Gastrocnemius medialis (tissue), 4 donors: ENCODE results near the gene STRN3. TPM values are rescaled to one million over a fixed set of nuclear protein-coding genes. Genes with fewer than 3 reads are reported as not detected.

ENCODE experiments used
- ATAC-seq, 2 donors: fragments of 150-250 bp; one replicate each; pipeline ENCODE4 v1.9.1; 2016
- DNase-seq, 2 donors: peaks; one replicate each; pipeline ENCODE4 v3.0.0-alpha.2; 2019
- H3K27ac ChIP-seq, 4 donors: fragments of 200-600 bp; sonication (generic); 1 replicate in 1 of 4; 2 replicates in 3 of 4; pipeline ENCODE4 v1.5.1; 2016 to 2018; ENCODE audit warnings: mild to moderate bottlenecking in 2 of 4, moderate library complexity in 1 of 4
- H3K27me3 ChIP-seq, 3 donors: fragments of 200-600 bp; sonication (generic) in 2 of 3; 1 replicate in 1 of 3; 2 replicates in 2 of 3; pipeline versions ENCODE4 v1.5.1 to v1.6.0; 2016 to 2019; ENCODE audit warnings: mild to moderate bottlenecking in 1 of 3, moderate library complexity in 1 of 3
- H3K36me3 ChIP-seq, 2 donors: fragments of 200-600 bp; sonication (generic) in 1 of 2; one replicate each; pipeline ENCODE4 v1.5.1; 2017 to 2018
- H3K4me1 ChIP-seq, 2 donors: fragments of 200-600 bp; sonication (generic) in 1 of 2; one replicate each; pipeline ENCODE4 v1.5.1; 2016 to 2017; ENCODE audit warnings: mild to moderate bottlenecking in 2 of 2
- H3K4me3 ChIP-seq, 4 donors: fragments of 200-600 bp; sonication (generic) in 3 of 4; 1 replicate in 1 of 4; 2 replicates in 3 of 4; pipeline ENCODE4 v1.5.1; 2016 to 2019; ENCODE audit warnings: mild to moderate bottlenecking in 2 of 4
- H3K9me3 ChIP-seq, 3 donors: fragments of 200-600 bp; sonication (generic) in 2 of 3; 1 replicate in 1 of 3; 2 replicates in 2 of 3; pipeline ENCODE4 v1.5.1; 2016 to 2019
- POLR2A ChIP-seq, 2 donors: fragments of 450-650 bp; IDR thresholded peaks; one replicate each; pipeline ENCODE4 v1.6.1; 2017; ENCODE audit warnings: antibody characterized with exemption in 2 of 2, mild to moderate bottlenecking in 2 of 2, moderate library complexity in 2 of 2
- in situ Hi-C, 4 donors: fragments of 200-750 bp; cut with MboI; loops; one replicate each; pipeline versions ENCODE4 v1.15.0 to v1.8.0; 2017; ENCODE audit warnings: low sequenced_read_pairs in 4 of 4
- intact Hi-C: fragments of 100-400 bp; cut with DNase I; formaldehyde crosslinking; loops from one replicate; pipeline ENCODE4 v1.15.1; 2023; ENCODE audit warnings: low total_unique reads
- total RNA-seq, 4 donors: library from RNA; depleted of rRNA; stranded (reverse); fragments of >200 nt; gene quantifications; one replicate each; pipeline versions ENCODE4 v1.1.0 to v1.2.3, GENCODE V29; 2016
- TF ChIP-seq, protein P1 (sequence below), 5 experiments: fragments of 450-650 bp in 3 of 5; fragments of 200-600 bp in 2 of 5; sonication (generic) in 2 of 5; IDR thresholded peaks in 4 of 5; conservative IDR thresholded peaks in 1 of 5; 1 replicate in 4 of 5; 2 replicates in 1 of 5; pipeline ENCODE4 v1.5.1; 2016 to 2019; ENCODE audit warnings: antibody characterized with exemption in 5 of 5, mild to moderate bottlenecking in 3 of 5, moderate library complexity in 3 of 5

Gene STRN3
- total RNA-seq, 4 donors from 2014 or later = 57.7 to 98.7 (median 77.9) TPM

DNA sequence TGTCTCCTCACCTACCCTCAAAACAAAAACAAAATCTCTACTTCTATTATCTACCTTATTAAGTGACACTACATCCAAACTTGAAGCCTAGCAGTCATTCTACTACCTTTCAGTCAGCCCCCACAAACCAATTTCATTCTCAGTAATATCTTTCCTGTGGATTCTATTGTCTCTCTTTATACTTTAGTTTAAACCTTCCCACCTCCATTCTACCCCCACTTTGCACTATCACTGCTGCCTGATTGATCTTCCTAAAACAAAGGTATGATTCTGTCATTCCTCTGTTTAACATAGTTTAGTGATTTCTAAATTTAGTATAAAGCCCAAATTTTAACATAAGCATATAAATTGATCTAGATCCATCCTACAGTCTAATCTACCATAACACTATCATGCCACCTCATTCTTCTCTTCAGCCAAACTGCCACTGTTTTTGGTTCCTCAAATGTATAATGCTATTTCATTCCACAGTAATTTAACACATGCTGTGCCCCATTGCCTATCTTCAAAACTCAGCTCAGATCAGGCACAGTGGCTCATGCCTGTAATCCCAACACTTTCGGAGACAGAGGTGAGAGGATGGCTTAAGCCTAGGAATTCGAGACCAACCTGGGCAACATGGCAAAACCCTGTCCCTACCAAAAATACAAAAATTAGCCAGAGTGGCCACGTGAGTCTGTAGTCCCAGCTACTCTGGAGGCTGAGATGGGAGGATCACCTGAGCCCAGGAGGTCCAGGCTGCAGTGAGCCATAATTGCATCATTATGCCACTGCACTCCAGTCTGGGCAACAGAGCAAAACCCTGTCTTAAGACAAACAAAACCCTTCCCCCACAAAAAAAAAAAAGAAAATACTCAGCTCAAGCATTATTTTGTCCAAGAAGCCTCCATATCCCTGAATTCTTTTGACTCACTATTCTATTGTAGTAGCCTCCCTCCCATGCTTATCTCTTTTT, 3.1 kb upstream of the STRN3 start:
- peaks cover 9 to 10% of the 10 kb centered on the region in 2 donors for H3K4me1 ChIP-seq
- no peak for DNase-seq
- no peak overlapping the region for H3K4me3 ChIP-seq
- intact Hi-C loops (loop anchor here (10.0 kb wide), 1 partner anchor 1176 kb away; the partner anchor contains the start of genes RNU6-7 and RNU6-8), in situ Hi-C loops (no loop called here)
- no peak for TF ChIP-seq POLR2A (IDR thresholded peaks at IDR 0.05)
- TF ChIP-seq, protein P1, sequence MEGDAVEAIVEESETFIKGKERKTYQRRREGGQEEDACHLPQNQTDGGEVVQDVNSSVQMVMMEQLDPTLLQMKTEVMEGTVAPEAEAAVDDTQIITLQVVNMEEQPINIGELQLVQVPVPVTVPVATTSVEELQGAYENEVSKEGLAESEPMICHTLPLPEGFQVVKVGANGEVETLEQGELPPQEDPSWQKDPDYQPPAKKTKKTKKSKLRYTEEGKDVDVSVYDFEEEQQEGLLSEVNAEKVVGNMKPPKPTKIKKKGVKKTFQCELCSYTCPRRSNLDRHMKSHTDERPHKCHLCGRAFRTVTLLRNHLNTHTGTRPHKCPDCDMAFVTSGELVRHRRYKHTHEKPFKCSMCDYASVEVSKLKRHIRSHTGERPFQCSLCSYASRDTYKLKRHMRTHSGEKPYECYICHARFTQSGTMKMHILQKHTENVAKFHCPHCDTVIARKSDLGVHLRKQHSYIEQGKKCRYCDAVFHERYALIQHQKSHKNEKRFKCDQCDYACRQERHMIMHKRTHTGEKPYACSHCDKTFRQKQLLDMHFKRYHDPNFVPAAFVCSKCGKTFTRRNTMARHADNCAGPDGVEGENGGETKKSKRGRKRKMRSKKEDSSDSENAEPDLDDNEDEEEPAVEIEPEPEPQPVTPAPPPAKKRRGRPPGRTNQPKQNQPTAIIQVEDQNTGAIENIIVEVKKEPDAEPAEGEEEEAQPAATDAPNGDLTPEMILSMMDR (IDR thresholded peaks at IDR 0.05 in 4 of 5, conservative IDR thresholded peaks at IDR 0.05 in 1 of 5) = no peak
- no peaks in the 10 kb centered on the region for H3K9me3 ChIP-seq
- no peaks in the 10 kb centered on the region for H3K27me3 ChIP-seq
- H3K27ac ChIP-seq = no peak overlapping the region
- no peak for ATAC-seq
- no peaks in the 10 kb centered on the region for H3K36me3 ChIP-seq

DNA sequence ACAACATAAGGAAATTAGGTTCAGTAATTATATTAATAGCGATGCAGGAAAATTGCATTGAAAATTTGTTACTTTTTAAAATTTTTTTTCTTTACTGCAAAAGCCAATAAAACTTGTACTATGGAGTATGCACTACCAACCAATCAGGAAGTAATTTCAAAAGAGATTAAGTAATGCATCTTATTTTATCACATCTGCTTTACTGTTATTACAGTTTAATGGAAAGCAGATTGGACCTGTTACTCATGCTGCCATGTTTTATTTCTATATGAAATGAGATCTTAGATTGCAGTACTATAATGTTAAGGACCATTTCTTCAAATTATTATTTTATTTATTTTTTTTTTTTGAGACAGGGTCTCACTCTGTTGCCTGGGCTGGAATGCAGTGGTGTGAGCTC, 1.7 kb upstream of the STRN3 start:
- intact Hi-C loops = loop anchor here (2.0 to 10.0 kb wide), 4 partner anchors 35 to 1177 kb away; partner anchors contain the start of genes RNU6-7 and RNU6-8
- no peaks in the 10 kb centered on the region for H3K9me3 ChIP-seq
- DNase-seq = no peak
- in situ Hi-C loops = no loop called here
- H3K27ac ChIP-seq = no peak overlapping the region
- H3K36me3 ChIP-seq = no peaks in the 10 kb centered on the region
- peaks cover 23 to 24% of the 10 kb centered on the region in 2 donors for H3K4me1 ChIP-seq
- no peaks in the 10 kb centered on the region for H3K27me3 ChIP-seq
- peak overlapping the region in 1 of 4 donors; percentile 90 for H3K4me3 ChIP-seq
- TF ChIP-seq, protein P1 (IDR thresholded peaks at IDR 0.05 in 4 of 5, conservative IDR thresholded peaks at IDR 0.05 in 1 of 5) = no peak
- TF ChIP-seq POLR2A (IDR thresholded peaks at IDR 0.05) = no peak
- no peak for ATAC-seq

DNA sequence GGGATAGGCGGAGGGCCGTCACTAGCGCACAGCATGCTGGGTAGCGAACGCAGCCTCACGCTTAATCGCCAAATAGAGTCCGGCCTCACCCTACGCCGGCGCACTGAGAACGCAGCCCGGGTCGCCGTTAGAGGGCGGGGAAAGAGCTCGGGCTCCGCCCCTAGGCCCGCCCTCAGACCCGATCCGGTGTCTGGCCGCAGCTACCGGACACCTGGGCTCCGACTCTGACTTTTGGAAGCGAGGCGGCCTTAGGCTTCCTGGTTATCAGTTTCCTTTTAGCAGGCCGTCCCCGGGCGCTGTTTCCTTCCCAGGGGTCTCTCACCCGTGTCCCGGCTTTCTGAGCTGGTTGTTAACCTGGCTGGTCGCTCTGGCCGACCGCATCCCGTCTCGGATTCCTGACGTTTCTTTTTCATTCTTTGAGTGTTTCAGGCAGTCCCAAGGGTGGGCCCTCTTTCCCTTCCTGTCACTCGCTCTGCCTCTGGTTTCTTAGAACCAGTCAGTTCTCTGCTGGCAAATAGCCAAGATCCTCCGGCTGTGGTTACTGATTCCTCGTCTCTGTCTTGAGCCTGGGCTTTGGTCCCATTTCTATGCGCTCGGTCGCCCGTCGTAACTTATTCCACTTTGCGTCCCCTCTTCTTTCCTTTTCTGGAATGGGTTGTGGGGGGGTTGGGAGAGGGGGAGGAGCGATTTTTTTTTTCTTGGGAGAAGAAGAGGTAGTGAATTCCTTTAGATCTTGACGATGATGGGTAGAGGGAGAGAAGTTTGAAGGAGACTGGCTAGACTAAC, 464 bp upstream of the STRN3 start:
- ATAC-seq (peak; percentile 86 to 94), DNase-seq (peak; percentile 96 to 98)
- peak; percentile 58 to 85 for TF ChIP-seq POLR2A (IDR thresholded peaks at IDR 0.05)
- TF ChIP-seq, protein P1 (IDR thresholded peaks at IDR 0.05 in 4 of 5, conservative IDR thresholded peaks at IDR 0.05 in 1 of 5) = peak in 2 of 5 experiments; percentile 6 to 9
- H3K4me1 ChIP-seq = peaks cover 28 to 29% of the 10 kb centered on the region in 2 donors
- in situ Hi-C loops = no loop called here
- no peaks in the 10 kb centered on the region for H3K27me3 ChIP-seq
- no peaks in the 10 kb centered on the region for H3K9me3 ChIP-seq
- intact Hi-C loops = loop anchor here (1.0 to 10.0 kb wide), 5 partner anchors 34 to 1178 kb away; partner anchors contain the start of genes HECTD1, RNU6-7 and RNU6-8
- no peaks in the 10 kb centered on the region for H3K36me3 ChIP-seq
- H3K4me3 ChIP-seq = peak overlapping the region; percentile 68 to 95 (median 90)
- peak overlapping the region; percentile 95 to 100 (median 100) for H3K27ac ChIP-seq

- H3K27me3 ChIP-seq = no peaks in the 10 kb centered on the region
- in situ Hi-C loops = no loop called here
- ATAC-seq = peak; percentile 49 to 51
- H3K9me3 ChIP-seq = no peaks in the 10 kb centered on the region
- DNase-seq = peak; percentile 18 to 39
- no peak for TF ChIP-seq POLR2A (IDR thresholded peaks at IDR 0.05)
- TF ChIP-seq, protein P1 (IDR thresholded peaks at IDR 0.05 in 4 of 5, conservative IDR thresholded peaks at IDR 0.05 in 1 of 5) = no peak
- peak within 1 kb of the TSS; percentile 95 to 100 (median 100) for H3K27ac ChIP-seq
- H3K4me1 ChIP-seq = peaks cover 28 to 29% of the 10 kb centered on the region in 2 donors
- peak within 1 kb of the TSS; percentile 90 to 98 (median 92) for H3K4me3 ChIP-seq
- peaks cover 0 to under 1% of the 10 kb centered on the region in 2 donors for H3K36me3 ChIP-seq
- intact Hi-C loops = loop anchor here (1.0 to 10.0 kb wide), 5 partner anchors 33 to 1179 kb away; partner anchors contain the start of genes HECTD1, RNU6-7 and RNU6-8
Measured at GRCh38 chr14:31025367-31026076, 657 bp downstream of the STRN3 start, which contains the start of gene AP4S1. AP4S1 (plus strand) TSS chr14:31025649; CDS start chr14:31066197, 40,548 bp downstream.
